GM21528 (cell line): Measurements from ENCODE around the gene RNF208.

Experiments used
- ATAC-seq: cut with Tn5 transposase; IDR thresholded peaks from one replicate; pipeline ENCODE4 v1.9.1; 2021; ENCODE audit warnings: mild to moderate bottlenecking, moderate library complexity; ENCODE audit not compliant: unreplicated experiment, low FRiP score

The RNF208 gene

GRCh38 chr9:137228506-137228967 lies 6.5 kb upstream of the RNF208 start:
- ATAC-seq = no peak

GRCh38 chr9:137227853-137228505 lies 5.9 kb upstream of the RNF208 start:
- no peak for ATAC-seq

- no peak for ATAC-seq
These were observed 5.2 kb upstream of the RNF208 start, which contains the start of gene RNF224 for GRCh38 chr9:137227054-137227852. Gene RNF224, plus strand, starts transcription at chr9:137227502. Its CDS starts 834 bp downstream, at chr9:137228336.

GRCh38 chr9:137226338-137227053 lies 4.5 kb upstream of the RNF208 start:
- ATAC-seq = no peak

GRCh38 chr9:137225699-137226331 lies 3.8 kb upstream of the RNF208 start:
- ATAC-seq = no peak

GRCh38 chr9:137224830-137225694 lies 3.0 kb upstream of the RNF208 start, which contains the start of gene CYSRT1:
Gene CYSRT1, plus strand, starts transcription at chr9:137225174. Its CDS starts 448 bp downstream, at chr9:137225622.
- no peak for ATAC-seq

GRCh38 chr9:137223078-137223970 lies 1.3 kb upstream of the RNF208 start:
- peak; percentile 63 for ATAC-seq

- ATAC-seq = no peak
These were observed 431 bp downstream of the RNF208 start for GRCh38 chr9:137221506-137222111.

- no peak for ATAC-seq
These were observed 940 bp downstream of the RNF208 start for GRCh38 chr9:137221095-137221505.

GRCh38 chr9:137220317-137221094 lies 1.5 kb downstream of the RNF208 start:
- no peak for ATAC-seq

GRCh38 chr9:137219757-137220316 lies 2.2 kb downstream of the RNF208 start:
- ATAC-seq = no peak

- no peak for ATAC-seq
These were observed 3.2 kb downstream of the RNF208 start for GRCh38 chr9:137218754-137219271.

- no peak for ATAC-seq
These were observed 3.8 kb downstream of the RNF208 start for GRCh38 chr9:137218212-137218753.

- no peak for ATAC-seq
These were observed 4.5 kb downstream of the RNF208 start for GRCh38 chr9:137217276-137218211.

GRCh38 chr9:137216188-137216965 lies 5.7 kb downstream of the RNF208 start:
- no peak for ATAC-seq
